ENCODE measurements around the gene ZRANB3.

Gene ZRANB3

DNA sequence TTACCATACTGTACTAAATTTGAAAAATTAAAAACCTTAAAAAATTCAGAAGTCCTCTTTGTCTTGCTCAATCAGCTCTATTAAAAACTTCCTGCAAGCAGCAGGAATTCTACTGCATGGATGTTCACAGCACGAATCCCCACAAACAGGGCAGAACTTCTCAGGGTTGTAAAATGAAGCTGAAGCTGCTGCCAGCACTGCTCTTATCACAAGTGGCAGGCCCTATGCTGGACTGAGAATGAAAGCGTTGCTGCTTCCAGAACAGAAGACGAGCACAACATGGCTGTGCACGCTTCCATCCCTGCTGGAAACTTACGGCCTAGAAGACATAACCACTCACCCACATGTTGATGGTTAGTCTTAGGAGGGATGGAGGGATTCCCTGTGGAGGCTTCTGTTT lies 345.0 kb downstream of the ZRANB3 start:
- in situ Hi-C loops (cut with HindIII; ENCODE audit: low sequenced_read_pairs), result no loop called here

DNA sequence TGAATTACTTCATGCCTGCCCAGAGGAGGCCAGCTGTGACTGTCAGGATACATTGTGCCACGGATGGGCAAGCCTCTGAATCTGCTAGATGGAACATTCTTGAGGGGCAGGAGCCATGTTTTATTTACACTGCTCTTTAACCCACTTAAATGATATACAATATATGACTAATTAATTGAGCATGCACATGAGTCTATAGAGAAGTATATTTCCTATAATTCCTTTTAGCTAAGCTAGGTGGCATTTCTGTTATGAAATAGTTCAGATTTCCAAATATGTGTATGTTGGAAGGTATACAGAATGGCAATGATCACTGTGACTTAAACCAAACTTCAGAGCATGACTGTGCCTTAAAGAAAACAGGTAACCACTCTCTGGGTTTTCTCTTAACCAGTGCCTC lies 347.2 kb downstream of the ZRANB3 start:
- in situ Hi-C loops (cut with HindIII; ENCODE audit: low sequenced_read_pairs), result no loop called here

DNA sequence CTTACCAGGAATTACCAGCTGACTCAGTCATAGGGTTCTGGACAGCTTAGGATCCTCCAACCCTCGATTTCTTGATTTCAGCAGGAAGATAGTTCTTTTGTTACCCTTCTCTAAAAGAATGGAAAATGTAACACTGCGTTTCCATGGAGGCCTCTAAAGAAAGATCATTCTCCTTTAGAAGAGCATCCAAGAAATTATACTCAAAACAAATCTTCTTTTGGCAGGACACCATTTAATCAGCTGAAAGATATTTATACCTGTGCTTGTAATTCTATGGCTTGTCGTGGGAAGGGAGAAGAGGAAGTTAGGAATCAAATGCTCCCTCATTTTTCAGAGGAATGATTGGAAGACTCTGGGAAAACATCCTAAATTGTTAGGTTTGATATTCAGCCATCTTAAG lies 348.4 kb downstream of the ZRANB3 start:
- in situ Hi-C loops (cut with HindIII; ENCODE audit: low sequenced_read_pairs), result no loop called here

DNA sequence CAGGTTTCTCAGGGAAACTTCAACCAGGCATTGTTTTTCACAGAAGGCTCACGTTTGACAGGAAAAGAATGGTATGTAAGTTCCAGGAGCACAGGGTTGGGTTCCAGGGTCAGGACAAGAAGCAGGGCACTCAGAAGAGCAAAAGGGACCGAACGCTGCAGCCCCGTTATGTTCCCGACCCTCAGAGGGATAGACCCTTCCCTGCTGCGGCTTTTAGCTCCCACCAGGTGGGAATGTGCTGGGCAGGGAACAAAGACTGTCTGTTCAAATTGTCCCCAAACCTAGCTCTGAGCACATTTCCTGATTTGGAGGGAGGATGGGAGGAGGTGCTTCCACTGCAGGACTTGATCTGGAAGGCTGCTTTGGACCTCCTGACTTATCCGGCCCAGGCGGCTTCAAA lies 348.8 kb downstream of the ZRANB3 start:
- in situ Hi-C loops (cut with HindIII; ENCODE audit: low sequenced_read_pairs), result no loop called here

GRCh38 chr2:135179689-135180088 lies 351.3 kb downstream of the ZRANB3 start:
- in situ Hi-C loops (cut with HindIII; ENCODE audit: low sequenced_read_pairs), result no loop called here

GRCh38 chr2:135175177-135175576 lies 355.8 kb downstream of the ZRANB3 start:
- in situ Hi-C loops (cut with HindIII; ENCODE audit: low sequenced_read_pairs), result no loop called here

DNA sequence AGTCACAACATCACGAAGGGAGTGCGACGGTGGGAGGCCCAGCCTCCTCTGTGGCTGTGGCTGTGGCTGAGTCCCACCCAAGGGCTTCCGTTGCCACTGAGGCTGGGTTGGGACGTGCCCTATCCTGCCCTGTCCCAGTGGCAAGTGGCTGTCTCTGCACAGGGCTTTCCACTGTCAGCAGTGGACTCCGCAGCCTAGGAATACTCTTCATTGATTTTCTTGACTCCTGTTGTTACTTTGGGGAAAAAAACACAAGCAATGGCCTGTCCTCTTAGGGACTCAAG lies 356.3 kb downstream of the ZRANB3 start:
- in situ Hi-C loops (cut with HindIII; ENCODE audit: low sequenced_read_pairs), result no loop called here

DNA sequence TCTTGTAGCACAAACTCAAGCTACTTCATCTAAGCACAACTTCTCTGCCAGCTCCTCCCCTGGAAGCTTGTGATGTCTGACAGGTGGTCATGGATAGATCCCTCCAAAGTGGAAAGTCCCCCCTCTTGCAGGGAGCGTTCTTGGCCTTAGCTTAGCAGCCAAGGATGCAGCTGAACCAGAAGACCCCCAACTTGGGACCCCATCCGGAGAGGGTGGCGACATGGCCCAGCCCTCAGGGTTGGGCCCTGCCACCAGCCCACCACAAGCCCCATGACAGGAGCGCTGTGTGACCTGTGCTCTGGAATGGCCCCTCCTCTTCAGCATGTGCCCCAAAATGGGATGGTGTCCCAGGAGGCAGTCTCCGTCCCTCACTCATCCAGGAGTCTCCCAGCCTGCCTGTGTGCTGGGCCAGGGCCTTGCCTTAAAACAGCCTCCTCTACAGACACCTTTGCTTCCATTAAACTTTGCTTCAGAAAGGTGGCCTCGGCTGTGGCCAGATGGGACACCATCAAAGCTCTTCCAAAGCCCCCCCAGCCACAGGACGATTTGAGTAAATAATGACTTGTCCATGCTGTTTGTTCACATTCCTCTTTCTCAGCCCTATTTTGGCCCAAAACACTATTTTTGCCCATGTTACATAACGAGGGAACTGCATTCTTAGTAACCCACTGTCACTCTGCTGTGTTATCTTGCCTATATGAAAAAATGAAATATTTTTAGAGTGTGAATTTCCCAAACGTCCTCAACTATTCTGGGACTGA lies 356.8 kb downstream of the ZRANB3 start:
- in situ Hi-C loops (cut with HindIII; ENCODE audit: low sequenced_read_pairs), result no loop called here

DNA sequence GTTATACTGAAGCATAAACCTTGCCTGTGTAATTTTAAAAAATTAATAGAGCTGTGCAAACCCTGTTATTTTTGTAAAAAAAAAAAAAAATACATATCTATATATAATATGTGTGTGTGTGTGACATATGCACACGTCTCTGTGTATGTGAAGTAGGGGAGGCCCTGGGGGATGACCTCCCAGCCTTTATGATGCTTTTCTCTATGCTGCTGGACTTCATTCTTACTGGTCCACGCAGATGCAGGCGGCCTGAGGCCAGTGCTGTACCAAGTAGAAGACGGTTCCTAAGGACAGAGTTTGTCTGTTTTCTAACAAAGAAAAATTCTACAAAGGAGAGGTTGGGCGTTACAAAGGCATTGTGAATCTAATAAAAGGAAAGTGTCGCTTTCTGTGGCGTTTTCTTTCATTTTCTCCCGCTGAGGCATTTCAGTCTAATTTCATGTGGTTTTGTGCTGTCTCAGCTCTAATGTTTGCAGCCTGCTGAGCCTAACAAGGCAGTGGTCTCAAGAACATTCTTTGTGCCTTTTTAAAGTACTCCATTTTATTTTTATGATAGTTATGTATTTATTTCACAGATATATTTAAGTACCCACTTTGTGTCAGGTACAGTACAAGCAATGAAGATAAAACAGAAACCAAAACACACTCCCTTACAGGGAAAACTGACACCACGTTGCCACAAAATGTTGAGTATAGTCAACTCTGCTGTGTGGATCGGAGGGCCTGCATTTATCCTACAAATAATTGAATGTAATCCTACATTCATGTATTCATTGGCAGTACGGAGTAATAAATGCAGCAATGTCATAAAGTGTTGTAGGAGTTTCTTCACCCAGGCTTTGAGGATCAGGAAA lies 360.9 kb downstream of the ZRANB3 start:
- in situ Hi-C loops (cut with HindIII; ENCODE audit: low sequenced_read_pairs), result no loop called here

DNA sequence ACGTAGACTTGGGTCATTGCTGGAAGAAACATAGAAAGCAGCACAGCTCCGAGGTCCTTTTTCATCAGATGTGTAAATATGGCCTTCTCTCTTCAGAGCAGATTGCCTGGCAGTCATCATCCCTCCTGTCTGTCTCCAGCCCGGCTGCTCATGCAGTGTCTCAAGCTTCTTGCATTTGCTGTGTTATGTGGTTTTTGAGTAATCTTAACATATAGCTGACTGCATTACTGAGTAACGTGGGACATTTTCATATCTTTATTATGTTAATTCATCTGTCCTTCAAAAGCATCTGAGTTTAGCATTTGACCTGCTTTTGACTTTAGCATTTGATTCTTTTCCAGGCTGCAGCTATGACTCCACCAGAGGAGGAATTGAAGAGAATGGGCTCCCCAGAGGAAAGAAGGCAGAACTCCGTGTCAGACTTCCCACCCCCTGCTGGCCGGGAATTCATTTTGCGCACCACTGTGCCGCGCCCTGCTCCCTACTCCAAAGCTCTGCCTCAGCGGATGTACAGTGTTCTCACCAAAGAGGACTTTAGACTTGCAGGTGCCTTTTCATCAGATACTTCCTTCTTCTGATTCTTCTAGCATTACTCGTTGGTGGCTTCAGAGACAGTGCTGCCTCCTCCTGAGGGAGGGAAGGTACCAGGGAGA lies 362.7 kb downstream of the ZRANB3 start:
- in situ Hi-C loops (cut with HindIII; ENCODE audit: low sequenced_read_pairs), result no loop called here

DNA sequence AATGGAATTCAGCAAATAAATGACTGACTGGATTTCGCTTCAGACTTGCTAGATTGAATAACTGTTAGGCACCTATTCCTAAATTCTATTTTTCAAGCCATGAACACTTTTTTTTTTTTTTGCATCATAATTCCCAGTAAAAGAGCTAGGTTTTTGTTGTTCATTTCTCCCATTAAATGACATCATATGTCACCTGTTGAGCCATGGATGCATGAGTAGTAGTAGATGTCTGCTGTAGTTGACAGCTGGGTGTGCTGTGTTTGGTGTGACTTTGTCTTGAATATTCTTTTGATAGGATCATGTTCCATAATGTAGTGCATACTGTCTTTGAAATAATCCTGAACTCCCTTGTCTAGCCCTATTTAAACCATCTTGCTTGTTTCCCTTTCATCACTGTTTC lies 363.7 kb downstream of the ZRANB3 start:
- in situ Hi-C loops (cut with HindIII; ENCODE audit: low sequenced_read_pairs), result no loop called here

DNA sequence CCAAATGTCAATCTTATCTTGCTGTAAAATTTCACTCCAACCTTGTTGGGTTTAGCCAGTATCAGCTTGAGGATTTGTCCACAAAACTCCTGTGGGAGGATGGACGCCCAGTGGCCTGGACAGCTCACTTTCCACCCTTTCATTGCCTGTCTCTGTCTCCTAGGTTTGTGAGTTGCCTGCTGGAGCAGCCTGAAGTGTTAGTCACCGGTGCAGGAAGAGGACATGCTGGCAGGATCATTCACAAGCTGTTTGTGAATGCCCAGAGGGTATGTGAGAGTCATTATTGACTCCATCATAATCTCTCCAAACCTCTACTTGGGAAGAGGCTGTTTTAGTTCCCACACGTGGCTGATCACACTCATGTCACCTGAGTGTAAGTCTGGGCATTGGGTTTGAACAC lies 366.6 kb downstream of the ZRANB3 start:
- in situ Hi-C loops (cut with HindIII; ENCODE audit: low sequenced_read_pairs), result no loop called here

DNA sequence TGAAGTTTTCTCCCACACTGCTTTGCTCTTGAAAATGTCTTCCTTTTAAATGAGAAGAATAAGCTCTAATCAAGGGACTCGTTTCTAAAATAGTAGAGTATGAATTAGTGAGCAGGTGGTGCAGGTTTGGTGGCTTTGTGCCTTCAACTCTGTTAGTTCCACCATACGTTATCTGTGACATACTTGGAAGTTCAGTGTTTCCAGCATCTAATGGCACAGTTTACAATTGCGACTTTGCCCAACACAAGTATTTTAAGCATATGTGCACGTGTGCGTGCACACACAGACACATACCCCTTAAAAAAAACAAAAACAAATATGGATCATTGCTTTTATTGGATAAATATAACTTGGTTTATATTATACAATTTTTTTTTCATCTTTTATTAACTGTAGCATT lies 367.1 kb downstream of the ZRANB3 start:
- in situ Hi-C loops (cut with HindIII; ENCODE audit: low sequenced_read_pairs), result no loop called here

- in situ Hi-C loops (cut with HindIII; ENCODE audit: low sequenced_read_pairs), result no loop called here
Measured at GRCh38 chr2:135163306-135163705, 367.7 kb downstream of the ZRANB3 start.

- in situ Hi-C loops (cut with HindIII; ENCODE audit: low sequenced_read_pairs), result no loop called here
Measured at GRCh38 chr2:135162786-135163185, 368.2 kb downstream of the ZRANB3 start.

GRCh38 chr2:135162377-135162776 lies 368.6 kb downstream of the ZRANB3 start:
- in situ Hi-C loops (cut with HindIII; ENCODE audit: low sequenced_read_pairs), result no loop called here

DNA sequence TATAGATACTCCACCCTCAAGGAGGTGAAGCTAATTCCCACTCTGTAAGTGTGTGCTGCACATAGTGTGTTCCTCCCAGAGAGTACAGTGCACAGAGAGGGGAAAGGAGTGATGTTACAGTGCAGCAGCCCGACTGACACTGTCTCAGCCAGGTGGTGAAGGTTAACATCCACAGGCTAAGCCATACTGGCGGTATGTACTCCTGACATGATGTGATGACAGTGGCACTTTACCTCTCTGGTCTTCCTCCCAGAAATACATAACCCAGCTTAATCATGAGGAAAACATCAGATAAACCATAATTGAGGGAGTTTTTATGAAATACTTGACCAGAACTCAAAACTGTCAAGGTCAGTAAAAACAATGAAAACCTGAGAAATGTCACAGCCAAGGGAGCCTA lies 371.8 kb downstream of the ZRANB3 start:
- in situ Hi-C loops (cut with HindIII; ENCODE audit: low sequenced_read_pairs), result no loop called here

- in situ Hi-C loops (cut with HindIII; ENCODE audit: low sequenced_read_pairs), result no loop called here
Measured at GRCh38 chr2:135157856-135158255, 373.2 kb downstream of the ZRANB3 start.

GRCh38 chr2:135154962-135155361 lies 376.1 kb downstream of the ZRANB3 start:
- in situ Hi-C loops (cut with HindIII; ENCODE audit: low sequenced_read_pairs), result no loop called here

- in situ Hi-C loops (cut with HindIII; ENCODE audit: low sequenced_read_pairs), result no loop called here
Measured at GRCh38 chr2:135152361-135152760, 378.7 kb downstream of the ZRANB3 start.

- in situ Hi-C loops (cut with HindIII; ENCODE audit: low sequenced_read_pairs), result no loop called here
Measured at GRCh38 chr2:135151615-135152014, 379.4 kb downstream of the ZRANB3 start.

GRCh38 chr2:135150725-135151124 lies 380.3 kb downstream of the ZRANB3 start:
- in situ Hi-C loops (cut with HindIII; ENCODE audit: low sequenced_read_pairs), result no loop called here
